ENCODE results near the gene SLC39A12. TPM values are rescaled to one million over a fixed set of nuclear protein-coding genes. Genes with fewer than 3 reads are reported as not detected.
"Not testable (repeated sequence)": the region's sequence is repeated elsewhere in the genome, so short reads cannot be mapped to it uniquely, and the experiment has no call there.

SLC39A12 gene
- total and polyA plus RNA-seq, 2 of the 4 experiments (the other 2 are of a cell fraction), result not detected

- H4K91ac ChIP-seq (ENCODE audit: insufficient read depth, low read depth, low read length); H3K27ac ChIP-seq (ENCODE audit: insufficient read depth, low read length); H3K4me2 ChIP-seq (ENCODE audit: low read depth, low read length); H3K9me3 ChIP-seq (ENCODE audit: control insufficient read depth, insufficient read depth, low read length); H3K9me1 ChIP-seq (ENCODE audit: insufficient read depth, low read length); ATAC-seq (ENCODE audit: low read depth); H3K18ac ChIP-seq (ENCODE audit: low read depth, low read length); H4K20me1 ChIP-seq (ENCODE audit: insufficient read depth, low read length); intact Hi-C loops (cut with micrococcal nuclease); H3K4me1 ChIP-seq (ENCODE audit: control insufficient read depth, insufficient read depth, low read length); H3K4ac ChIP-seq (ENCODE audit: low read depth, low read length); H2BK15ac ChIP-seq (ENCODE audit: low read depth, low read length); H3K4me3 ChIP-seq (ENCODE audit: insufficient read depth, low read depth, low read length); H3K36me3 ChIP-seq (ENCODE audit: control insufficient read depth, insufficient read depth, low read length); H3K27me3 ChIP-seq (ENCODE audit: control insufficient read depth, insufficient read depth, low read length); dilution Hi-C loops (cut with HindIII; ENCODE audit: low sequenced_read_pairs, unreplicated experiment); H2AK5ac ChIP-seq (ENCODE audit: low read depth, low read length); H3K79me1 ChIP-seq (ENCODE audit: low read depth in 1 of 2, low read length in 2 of 2); POLR2A ChIA-PET (ENCODE audit: unreplicated experiment); H3K9ac ChIP-seq (ENCODE audit: low read depth, low read length); BruUV-seq (replicated peaks); H4K5ac ChIP-seq (ENCODE audit: low read depth, low read length); DNase-seq; H3K23ac ChIP-seq (ENCODE audit: low read depth, low read length); CTCF ChIA-PET; in situ Hi-C loops (cut with MboI; ENCODE audit: low sequenced_read_pairs); H3K14ac ChIP-seq (replicated peaks; ENCODE audit: low read depth, low read length); H4K8ac ChIP-seq (ENCODE audit: low read depth in 2 of 2, low read length in 2 of 2); H2AK9ac ChIP-seq (replicated peaks; ENCODE audit: low read depth, low read length, poor library complexity); H2BK120ac ChIP-seq (ENCODE audit: low read depth, low read length); H2AFZ ChIP-seq (replicated peaks; ENCODE audit: low read length, poor library complexity); H2BK20ac ChIP-seq (ENCODE audit: low read depth, low read length); H2BK5ac ChIP-seq (ENCODE audit: low read depth, low read length, poor library complexity, severe bottlenecking); H3K56ac ChIP-seq (ENCODE audit: extremely low read depth, insufficient read depth, low read length): not testable (repeated sequence)
- no CpG with 5 or more reads among the region's 10 CpGs for WGBS, 2 experiments (ENCODE audit: extremely low coverage in 2 of 2, insufficient read length in 1 of 2)
Observed at GRCh38 chr10:17954372-17954771, 2.7 kb downstream of the SLC39A12 start.
